GM12872 (cell line): Measurements from ENCODE around the gene SMIM43.

Source experiments
- TF ChIP-seq, protein P1 (sequence below): IDR thresholded peaks from 3 replicates; pipeline ENCODE4 v1.5.1; 2011; ENCODE audit warnings: low read depth, mild to moderate bottlenecking, low read length, moderate library complexity; ENCODE audit not compliant: insufficient read depth

The SMIM43 gene

DNA sequence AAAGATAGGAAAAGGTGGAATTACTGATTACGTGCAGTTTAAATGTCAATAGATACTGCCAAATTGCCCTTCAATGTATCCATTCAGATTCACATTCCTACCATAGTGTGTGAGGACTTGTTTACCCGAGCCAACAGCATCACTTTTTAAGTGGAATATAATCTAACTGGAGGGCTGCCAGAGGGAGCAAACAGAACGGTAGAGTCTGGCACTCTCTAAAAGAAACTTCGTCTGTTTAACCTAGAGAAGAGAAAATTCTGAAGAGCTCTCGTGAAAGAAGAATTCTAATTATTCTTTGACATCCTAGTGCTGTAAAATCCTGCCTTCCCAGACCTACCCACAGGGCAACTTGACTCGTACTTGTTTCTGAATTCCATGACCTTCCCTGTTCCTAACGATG lies 23.2 kb downstream of the SMIM43 start:
- TF ChIP-seq, protein P1, sequence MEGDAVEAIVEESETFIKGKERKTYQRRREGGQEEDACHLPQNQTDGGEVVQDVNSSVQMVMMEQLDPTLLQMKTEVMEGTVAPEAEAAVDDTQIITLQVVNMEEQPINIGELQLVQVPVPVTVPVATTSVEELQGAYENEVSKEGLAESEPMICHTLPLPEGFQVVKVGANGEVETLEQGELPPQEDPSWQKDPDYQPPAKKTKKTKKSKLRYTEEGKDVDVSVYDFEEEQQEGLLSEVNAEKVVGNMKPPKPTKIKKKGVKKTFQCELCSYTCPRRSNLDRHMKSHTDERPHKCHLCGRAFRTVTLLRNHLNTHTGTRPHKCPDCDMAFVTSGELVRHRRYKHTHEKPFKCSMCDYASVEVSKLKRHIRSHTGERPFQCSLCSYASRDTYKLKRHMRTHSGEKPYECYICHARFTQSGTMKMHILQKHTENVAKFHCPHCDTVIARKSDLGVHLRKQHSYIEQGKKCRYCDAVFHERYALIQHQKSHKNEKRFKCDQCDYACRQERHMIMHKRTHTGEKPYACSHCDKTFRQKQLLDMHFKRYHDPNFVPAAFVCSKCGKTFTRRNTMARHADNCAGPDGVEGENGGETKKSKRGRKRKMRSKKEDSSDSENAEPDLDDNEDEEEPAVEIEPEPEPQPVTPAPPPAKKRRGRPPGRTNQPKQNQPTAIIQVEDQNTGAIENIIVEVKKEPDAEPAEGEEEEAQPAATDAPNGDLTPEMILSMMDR, result no peak

DNA sequence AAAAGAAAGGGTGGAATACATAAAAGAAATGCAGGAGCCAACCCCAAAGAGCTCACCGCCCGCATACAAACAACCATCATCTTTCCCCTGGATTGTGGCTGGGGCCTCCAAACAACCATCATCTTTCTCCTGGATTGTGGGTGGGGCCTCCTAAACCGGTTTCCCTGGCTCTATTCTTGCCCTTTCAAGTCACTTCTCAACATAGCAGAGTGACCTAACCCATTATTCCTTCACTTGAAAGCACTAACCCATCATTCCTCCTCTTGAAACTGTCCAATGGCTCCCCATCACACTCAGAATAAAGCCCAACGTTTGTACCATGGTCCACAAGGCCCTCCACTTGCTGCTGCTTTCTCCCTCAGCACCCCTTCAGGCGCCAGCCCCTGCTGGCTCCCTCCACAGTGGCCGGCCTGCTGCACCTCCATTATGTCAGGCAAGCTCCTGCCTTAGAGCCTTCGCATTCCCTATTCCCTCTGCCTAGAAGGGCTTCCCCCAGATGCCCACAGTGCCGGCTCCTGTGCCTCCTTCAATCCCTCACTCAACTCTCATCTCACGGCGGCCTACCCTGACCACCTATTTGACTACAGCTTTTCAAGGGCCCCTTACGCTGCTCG lies 24.1 kb downstream of the SMIM43 start:
- TF ChIP-seq, protein P1, result no peak

DNA sequence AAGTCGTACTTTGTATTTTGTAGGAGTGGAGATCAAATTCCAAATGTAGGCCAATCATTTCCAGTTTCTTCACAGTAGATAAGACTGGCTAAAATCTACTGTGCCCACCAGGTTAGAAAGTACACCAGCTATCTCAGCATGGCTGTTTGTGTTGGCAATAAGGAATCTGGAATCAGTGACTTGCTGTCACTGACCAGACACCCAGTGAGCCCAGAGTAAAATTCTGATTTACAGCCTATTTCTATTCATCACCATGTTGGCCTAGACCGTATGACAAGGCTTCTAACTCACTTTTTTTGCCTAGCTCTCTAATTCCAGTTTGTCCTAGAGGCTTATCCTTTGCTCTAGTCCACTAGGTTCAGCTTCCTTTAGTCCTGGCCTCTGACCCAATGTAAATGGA lies 25.4 kb downstream of the SMIM43 start:
- TF ChIP-seq, protein P1, result no peak

DNA sequence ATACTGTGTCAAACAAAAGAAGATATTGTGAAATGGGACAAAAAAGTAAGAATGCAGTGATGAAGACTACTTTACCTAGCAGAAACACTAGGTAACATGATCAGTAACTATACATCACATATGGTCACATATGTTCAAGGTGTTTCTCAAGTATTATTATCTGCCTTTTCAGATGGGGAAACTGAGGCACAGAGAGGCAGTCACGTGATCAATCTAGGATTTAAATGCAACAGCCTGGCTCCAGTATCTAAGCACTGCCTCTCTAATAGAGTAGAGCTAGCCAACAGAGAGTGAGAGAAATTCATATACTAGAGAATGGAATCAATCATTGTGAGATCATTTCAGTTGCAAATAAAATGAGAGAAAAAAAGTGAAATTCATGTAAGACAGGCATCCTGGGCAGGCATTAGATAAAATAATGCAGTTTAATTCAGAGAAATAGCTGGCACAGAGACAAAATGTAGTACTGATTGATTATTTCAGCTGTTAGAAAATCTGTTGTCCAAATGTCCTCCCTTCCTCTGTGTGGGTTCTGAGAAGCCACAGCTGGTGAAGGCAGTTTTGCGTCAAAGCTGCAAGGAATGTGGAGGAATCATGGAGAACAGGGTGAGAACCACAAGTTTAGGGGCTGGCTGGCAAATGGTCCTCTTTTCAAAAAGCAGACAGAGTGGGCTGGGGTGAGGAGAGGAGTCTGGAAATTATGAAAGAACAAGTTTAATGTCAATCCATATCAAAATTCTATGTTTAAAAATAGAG lies 26.0 kb downstream of the SMIM43 start:
- TF ChIP-seq, protein P1, result no peak

DNA sequence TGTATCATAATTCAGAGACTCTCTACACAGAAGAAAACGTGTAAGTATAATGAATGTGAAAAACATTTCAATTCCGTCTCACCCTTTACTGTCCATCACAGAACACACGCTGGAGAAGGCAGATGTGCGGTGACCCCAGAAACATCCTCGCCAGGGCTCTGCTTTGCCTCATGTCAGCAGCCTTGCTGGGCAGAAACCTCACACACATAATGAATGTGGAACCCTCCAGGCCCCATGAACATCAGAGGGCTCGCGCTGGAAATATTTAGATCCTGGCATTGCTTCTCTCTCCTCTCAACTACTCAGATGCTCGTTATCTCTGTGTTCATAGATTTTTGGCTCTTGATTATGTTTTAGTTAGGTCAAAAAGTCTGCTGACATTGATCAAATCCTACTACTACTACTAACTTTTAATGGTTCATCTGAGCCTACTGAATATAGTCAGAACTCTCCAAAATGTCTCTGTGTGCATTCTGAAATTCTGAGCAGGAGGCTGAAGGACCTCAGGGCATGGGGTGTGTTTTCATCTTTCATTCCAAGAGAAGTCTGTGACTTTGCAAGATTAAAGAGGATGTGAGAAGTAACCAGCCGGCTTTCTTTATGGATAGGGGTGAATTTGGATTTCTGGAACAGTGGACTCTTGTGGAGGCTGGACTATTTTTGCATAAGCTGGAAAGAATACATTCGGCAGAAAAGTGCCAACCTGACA lies 27.0 kb downstream of the SMIM43 start:
- TF ChIP-seq, protein P1, result no peak

DNA sequence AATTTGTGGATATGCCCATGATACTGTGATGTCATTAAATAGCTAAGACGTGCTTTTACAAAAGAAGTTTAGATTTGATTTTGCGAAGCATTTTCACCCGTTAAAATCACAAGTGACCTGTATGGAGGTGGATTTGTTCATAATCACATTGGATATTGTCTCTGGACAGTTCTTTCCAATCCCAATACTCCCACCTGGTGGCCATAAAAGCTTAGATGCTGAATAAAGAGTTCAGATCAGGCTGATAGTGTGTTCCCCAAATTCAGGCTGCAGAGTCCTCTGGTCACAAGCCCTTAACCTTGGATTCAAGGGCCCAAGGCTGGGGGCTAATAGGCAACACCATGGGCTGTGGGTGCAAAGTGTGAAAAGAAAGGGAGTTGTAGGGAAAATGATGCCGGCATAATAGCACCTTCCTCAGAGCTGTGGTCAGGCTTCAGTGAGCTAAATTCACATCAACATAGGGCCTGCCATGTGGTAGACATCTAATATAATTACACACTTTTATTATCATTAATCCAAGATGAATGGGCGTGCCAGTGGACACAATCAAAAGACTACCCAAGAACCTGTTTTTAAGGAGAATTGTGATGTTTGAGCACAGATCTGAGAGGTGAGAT lies 28.1 kb downstream of the SMIM43 start:
- TF ChIP-seq, protein P1, result peak; percentile 34; the same call in 2 of the 3 replicates

DNA sequence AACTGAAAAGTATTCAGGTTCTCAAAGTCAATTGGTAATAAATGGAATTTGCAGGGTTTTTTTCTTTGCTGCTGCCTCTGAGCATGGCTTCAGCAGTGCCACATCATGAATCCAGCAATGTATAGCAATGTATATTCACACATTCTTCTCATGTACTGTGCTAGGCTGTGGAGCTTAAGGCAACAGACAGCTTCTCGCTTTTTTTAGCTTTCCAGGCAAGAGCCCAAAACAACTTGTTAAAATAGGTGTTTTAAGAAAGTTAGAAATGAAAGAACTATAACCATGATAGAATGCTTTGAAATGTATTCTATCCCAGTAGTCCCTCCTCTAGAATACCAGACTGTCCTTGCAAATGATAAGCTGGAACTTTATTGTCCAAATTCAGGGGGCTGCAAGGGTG lies 30.4 kb downstream of the SMIM43 start:
- TF ChIP-seq, protein P1, result no peak
